Measurements from ENCODE around the gene GDF7. TPM values are rescaled to one million over a fixed set of nuclear protein-coding genes. Genes with fewer than 3 reads are reported as not detected.
"Not testable (repeated sequence)": the region's sequence is repeated elsewhere in the genome, so short reads cannot be mapped to it uniquely, and the experiment has no call there.

The GDF7 gene
- total RNA-seq, 1 donor from 2014 or later, result 0.16 TPM

- DNase-seq, result no peak
Observed at GRCh38 chr2:20704886-20705285, 37.9 kb downstream of the GDF7 start.

DNA sequence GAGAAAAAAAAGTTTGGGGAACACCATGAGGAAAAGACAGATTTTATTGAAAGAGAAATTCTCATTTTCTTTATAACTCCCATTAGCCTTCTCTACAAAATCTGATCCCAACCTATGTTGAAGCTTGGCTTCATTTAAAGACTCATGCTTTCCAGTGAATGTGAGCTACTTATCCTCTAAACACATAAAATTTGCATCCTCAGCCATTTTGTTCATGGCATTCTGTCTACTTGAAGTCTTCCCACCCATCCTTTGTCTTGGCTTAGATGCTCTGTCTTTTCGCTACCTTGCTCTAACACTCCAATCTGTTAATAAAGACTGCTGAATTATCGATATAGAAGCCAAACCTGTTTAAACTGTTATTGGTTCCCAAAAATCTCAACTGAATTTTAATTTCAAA lies 39.3 kb downstream of the GDF7 start:
- no peak for DNase-seq

GRCh38 chr2:20706786-20707185 lies 39.8 kb downstream of the GDF7 start:
- no peak for DNase-seq

GRCh38 chr2:20707601-20708000 lies 40.7 kb downstream of the GDF7 start:
- no peak for DNase-seq

DNA sequence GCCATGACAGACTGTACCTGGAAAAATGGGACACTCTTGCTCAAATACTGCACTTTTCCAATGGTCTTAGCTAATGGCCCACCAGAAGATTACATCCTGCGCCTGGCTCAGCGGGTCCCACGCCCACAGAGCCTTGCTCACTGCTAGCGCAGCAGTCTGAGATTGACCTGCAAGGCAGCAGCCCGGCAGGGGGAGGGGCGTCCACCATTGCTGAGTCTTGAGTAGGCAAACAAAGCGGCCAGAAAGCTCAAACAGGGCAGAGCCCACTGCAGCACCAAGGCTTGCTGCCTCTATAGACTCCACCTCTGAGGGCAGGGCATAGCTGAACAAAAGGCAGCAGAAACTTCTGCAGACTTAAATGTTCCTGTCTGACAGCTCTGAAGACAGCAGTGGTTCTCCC lies 44.7 kb downstream of the GDF7 start:
- not testable (repeated sequence) for DNase-seq

DNA sequence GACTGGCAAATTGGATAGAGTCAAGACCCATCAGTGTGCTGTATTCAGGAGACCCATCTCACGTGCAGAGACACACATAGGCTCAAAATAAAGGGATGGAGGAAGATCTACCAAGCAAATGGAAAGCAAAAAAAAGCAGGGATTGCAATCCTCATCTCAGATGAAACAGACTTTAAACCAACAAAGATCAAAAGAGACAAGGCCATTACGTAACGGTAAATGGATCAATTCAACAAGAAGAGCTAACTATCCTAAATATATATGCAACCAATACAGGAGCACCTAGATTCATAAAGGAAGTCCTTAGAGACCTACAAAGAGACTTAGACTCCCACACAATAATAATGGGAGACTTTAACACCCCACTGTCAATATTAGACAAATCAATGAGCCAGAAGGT lies 46.6 kb downstream of the GDF7 start:
- DNase-seq, result not testable (repeated sequence)

DNA sequence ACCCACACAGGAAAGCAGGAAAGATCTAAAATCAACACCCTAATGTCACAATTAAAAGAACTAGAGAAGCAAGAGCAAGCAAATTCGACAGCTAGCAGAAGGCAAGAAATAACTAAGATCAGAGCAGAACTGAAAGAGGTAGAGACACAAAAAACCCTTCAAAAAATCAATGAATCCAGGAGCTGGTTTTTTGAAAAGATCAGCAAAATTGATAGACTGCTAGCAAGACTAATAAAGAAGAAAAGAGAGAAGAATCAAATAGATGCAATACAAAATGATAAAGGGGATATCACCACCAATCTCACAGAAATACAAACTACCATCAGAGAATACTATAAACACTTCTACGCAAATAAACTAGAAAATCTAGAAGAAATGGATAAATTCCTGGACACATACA lies 47.5 kb downstream of the GDF7 start:
- DNase-seq, result not testable (repeated sequence)

- DNase-seq, result not testable (repeated sequence)
Observed at GRCh38 chr2:20716164-20716563, 49.2 kb downstream of the GDF7 start.

GRCh38 chr2:20717641-20718040 lies 50.7 kb downstream of the GDF7 start:
- no peak for DNase-seq

DNA sequence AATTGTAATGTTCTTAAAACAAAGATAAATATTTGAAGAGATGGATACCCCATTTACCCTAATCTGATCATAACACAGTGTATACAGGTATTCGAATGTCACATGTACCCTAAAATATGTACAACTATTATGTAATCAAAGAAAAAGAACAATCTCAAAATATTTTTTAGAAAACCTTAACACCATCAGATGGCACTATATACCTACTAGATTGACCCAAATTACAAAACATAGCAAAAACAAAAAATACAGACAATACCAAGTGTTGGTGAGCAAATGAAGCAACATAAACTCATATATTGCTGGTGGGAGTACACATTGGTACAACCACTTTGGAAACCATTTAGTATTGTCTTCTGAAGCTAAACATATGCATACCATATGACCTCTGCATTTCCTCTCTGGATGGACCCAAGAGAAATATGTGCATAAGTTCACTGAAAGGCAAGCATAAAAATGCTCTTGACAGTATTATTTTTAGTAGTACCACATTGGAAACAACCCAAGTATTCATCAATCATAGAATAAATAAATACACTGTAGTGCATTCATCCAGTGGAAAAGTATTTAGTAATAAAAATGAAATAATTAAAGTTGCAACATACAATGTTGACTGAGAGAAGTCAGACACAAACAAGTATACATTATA lies 55.8 kb downstream of the GDF7 start:
- no peak for DNase-seq

- no peak for DNase-seq
Observed at GRCh38 chr2:20723543-20723942, 56.6 kb downstream of the GDF7 start.

- DNase-seq, result no peak
Observed at GRCh38 chr2:20724500-20725053, 57.6 kb downstream of the GDF7 start.

- DNase-seq, result no peak
Observed at GRCh38 chr2:20725782-20726181, 58.8 kb downstream of the GDF7 start.

DNA sequence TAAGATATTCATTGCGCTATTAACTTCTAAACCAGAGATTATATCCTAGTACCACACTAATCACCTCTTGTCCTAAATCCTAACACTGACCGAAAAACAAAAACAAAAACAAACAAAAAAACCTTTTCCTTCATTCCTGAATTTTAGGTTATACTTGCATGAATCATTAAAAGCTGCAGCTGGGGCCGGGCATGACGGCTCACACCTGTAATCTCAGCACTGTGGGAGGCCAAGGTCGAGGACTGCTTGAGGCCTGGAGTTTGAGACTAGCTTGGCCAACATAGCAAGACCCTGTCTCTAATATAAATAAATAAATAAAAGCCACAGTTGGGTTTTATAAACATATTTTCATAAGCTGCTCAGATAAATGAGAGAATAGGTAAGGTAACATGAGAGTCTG lies 60.0 kb downstream of the GDF7 start:
- DNase-seq, result no peak

- no peak for DNase-seq
Observed at GRCh38 chr2:20728114-20728758, 61.3 kb downstream of the GDF7 start.

Other genes starting within 250 kb of the GDF7 start
- 296 TPM for gene RHOB, start 220.1 kb upstream of the GDF7 start, total RNA-seq
- 10.3 TPM for gene HS1BP3, start 16.0 kb upstream of the GDF7 start, total RNA-seq
- 24.3 TPM for gene LDAH, start 156.0 kb downstream of the GDF7 start, total RNA-seq